NCI-H446 (cell line): ENCODE results near the gene HOXA3.

ENCODE experiments used
- DNase-seq, 2 experiments: peaks; one replicate each; lab custom pipeline; 2025; lab: John Stamatoyannopoulos, UW

HOXA3 gene

DNA sequence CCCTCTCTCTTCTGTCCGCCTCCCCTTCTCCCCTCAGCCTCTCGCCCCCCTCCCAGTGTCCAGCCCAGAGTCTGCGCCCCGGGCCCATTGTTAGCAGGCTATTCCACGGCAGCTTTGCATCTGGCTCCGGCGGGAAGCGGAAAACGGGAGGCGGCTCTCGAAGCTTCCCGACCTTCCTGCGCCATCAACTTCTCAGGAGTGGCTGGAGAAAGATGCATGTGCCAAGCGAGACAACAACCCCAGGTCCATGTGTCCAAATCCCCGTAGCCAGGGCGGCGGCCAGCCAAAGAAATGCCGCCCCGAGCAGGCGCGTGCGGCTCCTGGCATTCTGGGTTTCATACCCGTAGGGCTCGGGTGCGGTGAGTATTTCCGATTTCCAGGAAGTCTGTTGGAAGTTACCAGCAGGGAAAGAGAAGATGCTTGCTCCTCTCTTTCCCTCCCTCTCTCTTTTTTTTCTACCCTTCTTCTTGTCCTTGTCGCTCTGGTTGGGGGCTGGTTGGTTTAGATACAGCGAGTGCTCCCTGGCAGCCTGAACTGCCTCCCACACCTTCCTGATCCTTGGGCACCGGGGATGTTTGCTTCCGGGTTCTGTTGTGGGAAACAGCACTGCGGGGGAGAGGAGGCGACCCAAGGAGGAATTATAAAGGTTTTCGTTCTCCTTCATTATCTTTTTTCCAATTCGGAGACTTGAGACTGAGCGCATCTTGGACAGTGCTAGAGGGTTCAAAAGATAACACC lies 48.7 kb downstream of the HOXA3 start:
- DNase-seq, result no peak

DNA sequence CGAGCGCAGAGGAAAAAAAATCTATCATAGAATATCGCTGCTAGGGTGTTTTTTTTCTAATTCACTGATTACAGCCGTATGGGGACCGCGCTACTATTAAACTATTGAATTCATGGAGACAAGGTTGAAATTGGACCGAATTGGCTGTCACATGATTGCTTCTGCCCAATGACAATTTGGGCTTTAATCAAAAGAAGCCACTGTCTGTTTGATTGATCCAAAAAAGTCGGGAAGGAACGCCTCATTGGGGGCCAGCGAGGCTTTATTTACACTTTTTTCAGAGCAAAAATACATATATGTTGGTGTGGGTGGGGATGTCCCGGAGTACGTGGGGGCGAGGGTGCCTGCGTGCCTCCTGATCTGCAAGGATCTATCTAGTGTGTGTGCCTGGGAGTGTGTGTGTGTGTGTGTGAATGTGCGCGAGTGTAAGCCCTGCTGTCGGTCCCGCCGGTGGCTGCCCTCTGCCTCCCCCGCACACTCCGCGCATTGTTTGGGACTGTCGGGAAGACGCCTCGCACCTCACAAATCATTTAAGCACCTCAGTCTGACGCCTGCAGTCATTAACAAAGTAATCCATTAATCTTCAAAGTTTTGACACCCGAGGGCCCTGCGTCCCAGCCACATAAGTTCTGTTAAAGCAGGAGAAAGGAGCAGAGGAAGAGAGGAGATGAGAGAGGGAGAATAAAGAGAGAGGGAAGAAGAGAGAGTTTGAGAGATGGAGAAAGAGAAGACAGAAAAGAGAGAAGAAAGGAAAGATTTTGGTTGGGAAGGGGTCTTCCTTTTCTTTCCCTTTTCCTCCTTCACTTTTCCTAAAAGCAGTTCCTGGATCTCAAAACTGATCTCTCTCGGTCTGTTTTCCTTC lies 49.6 kb downstream of the HOXA3 start, which contains the start of gene HOXA2:
HOXA2 (minus strand) TSS at position 103 of the 862 bp plus-strand sequence. CDS start 183 bp downstream, outside the sequence.
- no peak for DNase-seq

DNA sequence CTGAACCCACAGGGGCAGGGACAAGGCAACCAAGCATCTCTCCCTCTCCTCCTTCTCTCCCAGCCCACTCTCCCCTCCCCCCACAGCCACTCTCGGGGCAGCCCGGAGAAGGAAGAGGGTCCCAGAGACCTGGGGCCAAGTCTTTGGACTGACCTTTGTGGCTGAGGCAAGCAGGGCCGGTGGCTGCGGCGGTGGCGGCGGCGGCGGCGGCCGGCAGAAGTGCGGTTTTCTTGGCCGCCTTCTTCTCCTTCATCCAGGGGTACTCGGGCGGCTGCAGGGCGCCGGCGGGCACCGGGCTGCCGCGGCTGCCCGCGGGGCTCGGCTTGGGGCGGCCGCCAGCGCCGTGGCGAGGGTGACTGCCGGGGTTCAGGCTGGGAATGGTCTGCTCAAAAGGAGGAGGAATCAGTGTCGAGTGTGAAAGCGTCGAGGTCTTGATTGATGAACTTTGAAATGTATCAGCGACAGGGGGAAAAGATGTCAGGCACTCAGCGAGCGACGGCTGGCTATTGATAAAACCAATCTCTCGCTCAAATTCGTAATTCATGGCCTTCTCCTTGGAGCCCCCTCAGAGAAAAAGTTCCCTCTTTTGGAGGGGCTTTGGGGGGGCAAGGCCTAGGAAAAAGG lies 50.3 kb downstream of the HOXA3 start:
- no peak for DNase-seq

DNA sequence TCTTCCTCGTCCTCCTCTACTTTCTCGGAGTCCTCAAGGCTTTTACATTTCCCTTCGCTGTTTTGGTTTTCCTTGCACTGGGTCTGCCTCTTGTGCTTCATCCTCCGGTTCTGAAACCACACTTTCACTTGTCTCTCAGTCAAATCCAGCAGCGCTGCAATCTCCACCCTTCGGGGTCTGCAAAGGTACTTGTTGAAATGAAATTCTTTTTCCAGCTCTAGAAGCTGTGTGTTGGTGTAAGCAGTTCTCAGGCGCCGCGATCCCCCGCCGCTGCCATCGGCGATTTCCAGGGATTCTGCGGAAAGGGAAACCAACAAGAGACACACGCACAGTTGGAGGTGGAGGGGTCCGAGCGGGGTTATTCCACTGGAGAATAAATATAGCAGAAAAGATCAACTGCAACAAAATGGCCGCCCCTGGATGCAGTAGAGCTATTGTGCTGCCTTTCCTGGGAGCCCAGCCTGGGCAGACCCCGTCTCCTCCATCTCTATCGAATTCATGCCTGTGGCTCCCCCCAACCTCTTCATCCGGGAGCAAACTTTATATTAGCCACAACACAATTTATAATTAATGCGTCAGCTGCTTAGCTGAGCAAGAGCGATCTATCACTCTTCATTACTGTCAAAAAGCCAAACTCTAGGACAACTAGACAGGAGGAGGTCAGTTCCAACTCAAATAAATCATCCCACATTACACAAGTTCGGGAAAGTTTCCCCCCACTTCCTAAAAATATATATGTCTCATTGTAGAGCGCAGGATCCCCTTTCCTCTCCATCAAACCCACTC lies 51.0 kb downstream of the HOXA3 start:
- DNase-seq, result no peak

DNA sequence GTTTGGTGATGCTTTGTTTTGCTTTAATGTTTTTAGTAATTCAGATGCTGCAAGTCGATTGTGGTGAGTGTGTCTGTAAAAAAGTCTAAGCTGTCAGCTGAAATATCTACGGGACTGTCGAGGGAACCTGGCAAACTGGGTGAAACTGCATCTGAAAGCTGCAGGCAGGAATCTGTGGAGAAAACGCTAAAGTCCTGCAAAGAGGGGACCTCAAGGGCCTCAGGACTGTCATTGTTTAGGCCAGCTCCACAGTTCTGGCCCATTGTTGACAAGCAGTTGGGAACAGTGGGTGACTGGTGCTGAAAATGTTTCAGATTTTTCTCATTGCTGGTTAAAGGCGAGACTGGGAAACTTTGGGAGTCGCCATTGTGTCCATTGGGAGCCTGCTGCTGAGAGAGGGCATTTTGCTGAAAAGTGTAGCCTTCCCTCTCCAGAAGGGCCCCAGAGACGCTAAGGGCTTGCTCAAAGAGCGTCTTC lies 51.7 kb downstream of the HOXA3 start:
- no peak for DNase-seq

DNA sequence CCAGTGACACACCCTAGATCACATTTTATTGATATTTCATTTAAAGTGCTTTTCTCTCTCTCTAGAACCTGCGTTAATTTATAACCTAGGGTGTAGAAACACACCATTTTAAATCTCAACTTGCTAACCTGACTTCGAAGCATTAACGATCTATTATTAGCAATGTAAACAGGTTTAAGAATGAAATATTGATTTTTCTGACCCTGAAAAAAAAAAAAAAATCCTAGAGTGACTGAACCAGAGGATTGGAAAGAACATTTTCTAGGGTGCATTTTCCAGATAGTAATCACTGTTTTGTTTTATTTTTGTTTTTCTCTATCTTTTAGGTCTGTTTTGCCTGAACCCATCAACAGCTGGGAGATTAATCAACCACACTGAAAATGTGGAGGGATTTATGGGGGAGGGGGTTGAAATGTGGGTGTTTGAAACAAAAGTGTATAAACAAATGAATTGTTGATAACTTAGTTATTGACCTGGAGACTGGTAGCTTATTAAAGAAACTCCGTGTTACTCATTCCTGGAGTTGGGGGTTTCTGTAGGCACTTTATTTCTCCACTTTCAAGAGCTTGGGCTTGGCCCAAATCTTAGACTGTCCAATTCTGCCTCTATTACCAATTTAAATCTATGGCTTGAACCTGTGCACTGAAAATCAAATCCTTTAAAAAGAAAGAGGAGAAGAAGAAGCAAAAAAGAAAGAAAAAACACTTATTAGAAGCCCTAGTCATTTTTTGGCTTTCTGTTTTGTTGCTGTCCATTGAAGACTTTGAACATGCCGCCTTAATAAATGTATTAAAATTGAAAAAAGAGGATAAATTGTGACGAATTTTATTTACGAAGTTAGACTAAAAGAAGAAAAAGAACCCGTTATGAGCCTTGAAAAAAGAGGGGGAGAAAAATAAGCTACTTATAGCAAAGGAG lies 52.7 kb downstream of the HOXA3 start:
- DNase-seq, result no peak

DNA sequence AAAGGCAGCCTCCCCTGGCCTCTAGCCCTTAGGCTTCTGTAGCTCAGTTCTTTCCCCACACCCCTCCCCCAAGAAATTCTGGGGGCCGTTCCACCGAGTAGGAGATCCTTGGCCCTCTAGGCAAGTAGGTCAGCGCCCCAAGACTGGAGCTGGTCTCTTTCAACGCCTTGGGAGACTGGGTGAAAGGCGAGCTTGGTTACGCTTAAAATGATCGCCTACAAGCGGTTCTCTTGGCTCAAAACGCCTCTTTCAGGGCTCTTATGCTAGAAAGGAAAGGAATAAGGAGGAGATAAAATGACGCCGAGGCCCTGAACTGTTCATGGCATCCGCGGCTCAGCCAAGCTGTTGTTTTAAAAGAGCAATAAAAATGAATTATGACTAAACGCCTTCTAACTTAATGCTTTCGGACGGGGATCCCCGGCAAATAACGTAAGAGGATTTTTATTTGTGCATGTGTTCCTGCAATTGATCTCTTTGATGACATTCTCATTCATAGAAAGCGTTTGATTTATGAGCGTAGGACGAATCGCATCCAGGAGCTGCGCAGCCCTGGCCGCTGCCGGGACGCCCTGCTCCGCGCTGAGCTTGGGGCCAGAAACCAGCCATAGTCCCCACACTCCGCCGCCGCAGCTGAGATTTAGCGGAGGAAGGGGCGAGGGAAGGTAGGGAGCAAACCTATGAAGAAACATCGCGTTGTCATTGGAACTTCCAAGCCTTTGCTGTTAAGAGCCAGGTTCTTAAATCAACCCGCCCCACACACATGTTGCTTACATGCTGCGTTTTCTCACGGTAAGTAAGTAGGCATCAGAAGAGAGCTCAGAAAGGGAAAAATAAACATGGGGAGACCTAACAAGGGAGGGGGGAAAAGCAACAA lies 53.6 kb downstream of the HOXA3 start:
- no peak for DNase-seq

DNA sequence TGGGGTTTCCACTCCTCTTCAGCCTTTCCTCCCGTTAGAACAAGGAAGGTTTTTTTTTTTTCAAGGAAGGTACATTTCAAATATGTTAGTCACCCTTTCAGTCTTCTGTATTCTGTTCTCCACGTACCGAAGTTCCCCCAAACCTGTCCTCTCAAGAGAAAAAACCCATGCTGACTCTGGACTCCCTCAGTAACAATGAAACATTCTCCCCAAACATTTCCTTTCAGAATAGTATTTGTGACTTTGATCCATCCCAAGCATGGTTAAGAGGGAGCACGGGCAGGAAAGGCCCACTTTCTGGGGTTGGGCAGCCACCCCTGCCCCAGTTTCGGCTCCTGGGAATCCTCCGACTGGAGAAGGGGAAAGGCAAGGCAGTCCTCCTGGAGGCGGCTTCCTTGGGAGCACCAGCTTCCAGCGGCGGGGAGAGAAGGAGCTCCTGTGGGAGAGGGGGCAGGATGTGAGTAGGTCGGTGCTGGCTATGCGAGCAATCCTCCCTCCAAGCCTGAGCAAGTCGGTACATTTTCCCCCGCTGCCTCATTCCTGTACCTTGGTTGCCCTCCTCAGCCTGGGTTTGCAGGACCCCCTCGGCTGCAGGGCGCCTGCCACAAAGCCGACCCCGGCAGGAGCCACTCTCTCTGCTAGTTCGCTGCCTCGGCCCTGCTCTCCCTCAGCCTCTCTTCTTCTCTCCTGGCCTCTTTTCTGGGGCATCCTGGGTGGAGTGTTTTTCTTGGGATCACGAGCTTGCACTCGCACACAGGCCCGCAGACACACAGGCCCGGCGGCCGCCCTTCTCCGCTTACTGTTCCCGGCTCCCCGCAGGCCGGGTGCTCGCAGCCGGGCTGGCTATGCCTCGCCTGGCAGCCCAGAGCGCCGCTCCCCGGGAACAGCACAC lies 54.5 kb downstream of the HOXA3 start:
- no peak for DNase-seq

DNA sequence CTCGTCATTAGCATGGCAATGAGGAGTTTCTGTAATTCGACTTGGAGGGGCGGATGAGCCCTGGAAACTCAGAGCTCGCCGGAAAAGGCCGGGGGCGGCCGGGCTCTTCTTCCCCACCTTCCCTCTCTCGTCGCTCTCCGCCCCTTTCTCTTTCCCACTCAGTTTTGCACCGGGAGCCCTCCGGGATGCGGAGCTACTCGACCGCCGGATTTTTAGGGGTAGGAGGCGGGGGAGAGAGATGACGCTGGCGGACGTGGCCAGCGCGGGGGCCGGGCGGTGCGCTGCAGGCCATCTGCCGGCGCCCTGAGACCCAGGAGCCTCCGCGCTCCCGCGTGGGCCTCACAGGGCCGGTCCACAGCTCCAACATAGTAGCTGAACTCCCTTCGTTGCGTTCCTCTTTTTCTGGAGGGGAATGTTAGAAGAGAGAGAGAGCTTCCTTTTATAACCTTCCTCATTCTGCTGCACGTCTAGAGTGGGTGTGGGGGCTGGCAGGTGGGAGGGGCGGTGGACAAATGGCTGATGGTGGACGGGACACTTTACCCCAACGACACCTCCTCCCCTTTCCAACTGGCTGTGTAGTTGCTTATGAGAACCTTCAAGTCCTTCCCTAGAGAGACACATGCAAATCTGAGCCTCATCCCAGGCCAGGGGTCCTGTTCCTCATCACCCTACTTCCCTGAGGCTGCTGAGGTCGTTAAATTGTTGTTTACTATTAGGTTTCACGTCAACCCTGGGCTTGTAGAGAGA lies 55.4 kb downstream of the HOXA3 start:
- peak in 1 of 2 experiments; percentile 26 for DNase-seq

DNA sequence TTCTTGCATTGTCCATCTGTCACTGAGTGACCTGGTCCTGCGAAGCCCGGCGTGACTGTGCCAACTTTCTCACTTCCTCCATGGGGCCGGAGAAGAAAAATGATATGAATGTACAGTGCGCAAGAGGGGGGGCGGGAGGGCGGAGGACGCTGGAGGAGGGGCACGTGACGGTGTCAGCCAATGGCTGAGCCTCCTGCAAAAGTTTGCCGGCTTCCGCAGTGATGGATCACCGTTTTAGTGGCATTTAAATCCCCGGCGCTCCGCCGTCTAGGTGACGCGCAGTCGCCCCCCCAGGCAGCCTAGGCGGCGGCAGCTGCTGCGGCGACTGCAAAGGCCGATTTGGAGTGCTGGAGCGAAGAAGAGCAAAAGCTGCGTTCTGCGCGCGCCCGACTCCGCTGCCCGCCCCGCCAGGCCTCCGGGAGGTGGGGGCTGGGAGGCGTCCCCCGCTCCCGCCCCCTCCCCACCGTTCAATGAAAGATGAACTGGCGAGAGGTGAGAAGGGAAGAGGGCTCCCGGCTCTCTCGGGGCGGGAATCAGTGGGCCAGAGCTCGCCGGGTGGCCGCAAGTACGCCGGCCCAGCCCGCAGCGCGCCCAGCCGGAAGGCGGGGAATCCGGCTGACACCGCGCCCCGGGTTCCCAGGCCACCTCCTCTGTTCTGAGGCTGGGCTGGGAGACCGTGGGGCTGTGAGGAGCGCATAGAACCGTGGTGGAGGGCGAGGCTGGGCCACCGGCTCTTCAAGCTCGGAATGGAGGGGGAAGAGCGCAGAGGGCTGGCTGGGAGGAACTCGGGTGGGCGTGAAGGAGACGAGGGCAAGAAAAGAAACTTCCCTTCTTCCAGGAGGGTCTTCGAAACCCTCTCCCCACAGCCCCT lies 56.3 kb downstream of the HOXA3 start, which contains the start of gene HOXA1:
HOXA1 (minus strand) TSS at position 104 of the 871 bp plus-strand sequence; CDS start at position 16, 88 bp downstream.
- DNase-seq, result peak; percentile 71 to 88

DNA sequence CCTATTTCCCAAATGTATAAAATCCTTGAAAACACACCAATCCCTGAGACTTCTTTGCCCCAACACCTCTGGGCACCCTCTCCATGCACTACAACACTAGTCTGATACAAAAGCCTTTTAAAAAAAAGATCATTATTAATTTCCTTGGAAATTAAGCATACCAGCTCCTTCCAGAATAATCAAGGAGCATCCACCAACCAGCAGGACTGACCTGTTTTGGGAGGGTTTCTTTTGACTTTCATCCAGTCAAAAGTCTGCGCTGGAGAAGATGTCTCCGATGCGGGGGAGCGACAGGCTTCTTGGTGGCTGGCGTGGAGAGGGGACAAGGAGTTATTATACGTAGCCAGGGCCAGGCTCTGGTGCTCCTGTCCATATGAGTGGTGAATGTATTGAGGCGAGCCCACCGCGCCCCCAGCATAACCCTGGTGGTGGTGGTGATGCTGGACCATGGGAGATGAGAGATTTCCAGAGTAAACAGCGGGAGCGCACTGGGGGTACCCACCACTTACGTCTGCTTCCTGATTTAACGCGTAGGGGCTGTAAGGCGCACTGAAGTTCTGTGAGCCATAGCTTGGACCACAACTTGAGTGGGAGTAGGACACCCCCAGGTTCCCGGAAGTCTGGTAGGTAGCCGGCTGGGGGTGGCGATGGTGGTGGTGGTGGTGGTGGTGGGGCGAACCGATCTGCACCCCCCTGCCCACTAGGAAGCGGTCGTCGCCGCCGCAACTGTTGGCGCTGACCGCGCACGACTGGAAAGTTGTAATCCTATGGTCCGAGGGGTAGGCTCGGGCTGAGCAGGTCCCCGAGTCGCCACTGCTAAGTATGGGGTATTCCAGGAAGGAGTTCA lies 57.1 kb downstream of the HOXA3 start:
- no peak for DNase-seq

DNA sequence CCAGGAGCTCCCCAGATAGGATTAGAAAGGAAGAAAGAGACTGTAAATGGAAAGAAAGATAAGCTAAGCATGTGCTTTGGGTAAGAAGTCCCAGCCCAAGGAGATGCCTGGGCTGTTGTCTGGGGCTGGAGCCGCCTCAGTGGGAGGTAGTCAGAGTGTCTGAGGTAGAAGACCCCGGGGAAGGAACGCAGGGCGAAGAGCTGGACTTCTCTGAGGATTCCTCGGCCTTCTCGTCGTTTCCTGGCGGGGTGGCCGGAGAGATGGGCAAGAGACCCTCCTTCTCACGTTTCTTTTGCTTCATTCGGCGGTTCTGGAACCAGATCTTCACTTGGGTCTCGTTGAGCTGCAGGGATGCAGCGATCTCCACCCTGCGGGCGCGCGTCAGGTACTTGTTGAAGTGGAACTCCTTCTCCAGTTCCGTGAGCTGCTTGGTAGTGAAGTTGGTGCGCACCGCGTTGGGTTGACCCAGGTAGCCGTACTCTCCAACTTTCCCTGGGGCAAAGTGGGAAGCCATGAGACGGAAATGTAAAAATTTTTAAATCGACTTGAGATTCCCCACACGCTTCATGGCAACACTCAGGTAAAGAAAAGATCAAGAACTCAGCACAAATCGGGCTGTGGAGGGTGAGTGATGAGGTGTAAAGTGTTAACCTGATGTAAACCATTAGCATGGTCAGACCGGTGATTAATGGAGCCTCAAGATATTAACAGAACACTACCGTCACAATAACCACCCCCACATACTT lies 57.9 kb downstream of the HOXA3 start:
- DNase-seq, result no peak

DNA sequence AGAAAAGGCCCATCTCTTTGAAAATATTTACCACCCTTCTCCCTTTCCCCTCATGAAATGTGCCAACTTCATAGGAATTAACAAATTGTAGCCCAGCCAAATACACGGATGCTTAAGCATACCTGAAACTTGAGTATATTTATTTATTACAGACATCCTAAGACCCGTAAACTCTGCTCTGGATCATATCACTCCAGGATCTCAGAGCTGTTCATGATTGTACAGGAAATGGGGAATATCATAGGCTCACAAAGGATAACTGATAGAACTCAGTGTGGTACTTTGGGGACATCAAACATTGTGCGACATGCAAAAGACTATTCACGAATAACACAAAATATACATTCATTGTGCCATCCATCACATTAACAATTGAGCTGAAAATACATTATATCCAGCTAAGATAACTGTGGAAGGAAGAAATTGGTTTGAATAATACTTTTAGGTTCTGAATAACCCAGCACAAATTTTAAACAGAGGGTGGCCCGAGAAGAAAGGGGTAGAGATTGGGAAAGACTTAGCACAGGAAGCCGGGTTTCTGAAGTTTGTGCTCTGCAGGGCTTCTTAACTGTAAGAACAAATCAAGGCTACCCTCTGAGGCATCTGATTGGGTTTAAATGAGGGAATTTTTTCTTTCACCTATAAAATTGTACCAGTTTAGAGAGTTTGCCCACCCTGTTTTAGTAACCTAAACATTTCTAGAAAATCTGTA lies 59.0 kb downstream of the HOXA3 start:
- DNase-seq, result no peak

DNA sequence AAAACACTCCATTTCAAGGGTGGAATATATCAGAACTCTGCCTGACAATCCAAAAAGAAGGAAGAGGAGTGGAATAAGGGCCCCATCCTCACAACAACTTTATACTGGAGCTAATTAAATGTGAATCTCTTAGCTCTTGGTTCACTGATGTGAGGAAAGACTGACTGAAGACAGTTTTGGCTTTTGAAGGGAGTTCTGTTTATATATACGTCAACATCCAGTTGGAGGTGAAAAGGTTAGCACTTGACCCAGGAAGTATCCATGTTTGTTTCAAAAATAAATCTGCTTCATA lies 59.6 kb downstream of the HOXA3 start:
- DNase-seq, result no peak
